Pulmonary artery endothelial cell (primary cell): Measurements from ENCODE around the gene TBC1D16. TPM values are rescaled to one million over a fixed set of nuclear protein-coding genes. Genes with fewer than 3 reads are reported as not detected.

Source experiments
- DNase-seq: peaks from one replicate; pipeline ENCODE4 v3.0.0-alpha.2; 2011; ENCODE audit warnings: low read depth, low spot score
- total RNA-seq: library from RNA; depleted of rRNA; stranded (reverse); fragments of >200 nt; gene quantifications from 2 replicates; pipeline ENCODE4 v1.2.3, GENCODE V29; 2014

Gene TBC1D16
- total RNA-seq, 1 donor from 2014 or later, result 41.1 TPM

- no peak for DNase-seq
Measured at GRCh38 chr17:79989106-79989835, 46.4 kb downstream of the TBC1D16 start.

- DNase-seq, result peak; percentile 51
Measured at GRCh38 chr17:79988185-79988971, 47.3 kb downstream of the TBC1D16 start.

GRCh38 chr17:79987935-79988184, 47.8 kb downstream of the TBC1D16 start:
- no peak for DNase-seq

DNA sequence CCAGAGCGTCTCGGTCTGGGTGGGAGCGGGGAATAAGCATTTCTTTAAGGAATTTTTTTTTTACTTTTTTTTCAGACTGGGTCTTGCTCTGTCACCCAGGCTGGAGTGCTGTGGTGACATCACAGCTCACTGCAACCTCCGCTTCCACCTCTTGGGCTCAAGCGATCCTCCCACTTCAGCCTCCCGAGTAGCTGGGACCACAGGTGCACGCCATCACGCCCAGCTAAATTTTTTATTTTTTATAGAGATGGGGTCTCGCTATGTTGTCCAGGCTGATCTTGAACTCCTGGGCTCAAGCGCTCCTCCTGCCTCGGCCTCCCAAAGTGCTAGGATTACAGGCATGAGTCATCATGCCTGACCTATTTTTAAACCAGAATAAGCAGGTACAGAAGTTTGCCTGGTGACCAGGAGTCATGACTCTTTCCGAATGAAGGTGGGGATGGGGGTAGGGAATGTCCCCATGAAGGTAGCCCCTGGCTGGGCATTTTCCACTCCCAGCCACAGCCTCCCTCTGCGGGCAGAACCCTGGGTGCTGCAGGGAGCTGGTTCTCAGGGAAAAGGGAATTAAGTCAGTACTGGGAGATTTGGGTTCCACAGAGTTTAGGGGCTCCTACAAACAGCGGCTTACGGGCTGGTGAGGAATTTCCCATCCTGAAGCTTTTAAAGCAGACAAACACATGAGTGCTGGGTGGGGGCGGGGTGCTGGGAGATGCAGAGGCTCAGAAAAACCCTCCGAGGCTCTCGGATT, 48.3 kb downstream of the TBC1D16 start:
- DNase-seq, result no peak

GRCh38 chr17:79986411-79987186, 49.1 kb downstream of the TBC1D16 start:
- no peak for DNase-seq

DNA sequence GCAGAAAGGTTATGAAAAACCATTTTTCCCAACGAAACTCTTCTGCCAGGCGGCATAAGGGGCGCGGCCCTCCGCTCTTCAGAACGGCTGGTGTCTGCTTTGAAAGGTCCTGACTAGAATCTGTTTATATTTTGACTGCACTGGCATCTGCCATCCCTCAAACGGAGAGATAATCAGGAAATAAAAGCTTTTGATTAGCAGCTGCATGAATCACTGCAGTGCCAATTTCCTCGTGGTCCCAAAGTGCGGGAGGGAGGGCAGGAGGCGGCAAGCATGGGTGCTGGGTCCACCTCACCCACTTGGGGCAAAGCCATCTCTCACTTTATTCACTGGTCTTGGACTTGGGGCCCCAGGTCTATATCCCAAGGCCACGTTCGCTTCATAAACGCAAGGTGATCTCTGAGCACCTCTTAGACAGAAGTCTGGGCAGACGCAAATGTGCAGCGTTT, 49.7 kb downstream of the TBC1D16 start:
- DNase-seq, result no peak

- DNase-seq, result no peak
Measured at GRCh38 chr17:79985361-79985942, 50.2 kb downstream of the TBC1D16 start.

GRCh38 chr17:79984877-79985276, 50.8 kb downstream of the TBC1D16 start:
- no peak for DNase-seq

- no peak for DNase-seq
Measured at GRCh38 chr17:79984045-79984840, 51.4 kb downstream of the TBC1D16 start.

DNA sequence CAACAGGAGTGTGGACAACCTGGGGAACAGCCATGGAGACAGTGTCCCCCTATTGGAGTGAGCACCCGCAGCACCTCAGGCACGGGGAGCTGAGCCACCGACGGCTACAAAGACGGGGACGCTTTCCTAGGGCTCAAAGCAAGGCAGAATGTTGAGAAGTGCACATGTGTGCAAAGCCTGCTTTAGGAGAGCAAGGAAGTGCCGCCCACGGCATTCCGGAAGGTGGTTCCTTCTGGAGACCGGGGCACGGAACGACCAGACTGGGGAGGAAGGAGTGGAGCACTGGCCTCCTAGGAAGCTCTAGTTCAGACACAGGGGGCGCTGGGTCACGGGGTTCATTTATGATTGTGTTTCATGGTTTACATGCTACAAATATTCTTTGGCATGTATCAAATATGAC, 52.2 kb downstream of the TBC1D16 start:
- DNase-seq, result no peak

- DNase-seq, result no peak
Measured at GRCh38 chr17:79982986-79983385, 52.7 kb downstream of the TBC1D16 start.

GRCh38 chr17:79981661-79982101, 54.0 kb downstream of the TBC1D16 start:
- DNase-seq, result no peak

GRCh38 chr17:79981090-79981489, 54.6 kb downstream of the TBC1D16 start:
- no peak for DNase-seq

DNA sequence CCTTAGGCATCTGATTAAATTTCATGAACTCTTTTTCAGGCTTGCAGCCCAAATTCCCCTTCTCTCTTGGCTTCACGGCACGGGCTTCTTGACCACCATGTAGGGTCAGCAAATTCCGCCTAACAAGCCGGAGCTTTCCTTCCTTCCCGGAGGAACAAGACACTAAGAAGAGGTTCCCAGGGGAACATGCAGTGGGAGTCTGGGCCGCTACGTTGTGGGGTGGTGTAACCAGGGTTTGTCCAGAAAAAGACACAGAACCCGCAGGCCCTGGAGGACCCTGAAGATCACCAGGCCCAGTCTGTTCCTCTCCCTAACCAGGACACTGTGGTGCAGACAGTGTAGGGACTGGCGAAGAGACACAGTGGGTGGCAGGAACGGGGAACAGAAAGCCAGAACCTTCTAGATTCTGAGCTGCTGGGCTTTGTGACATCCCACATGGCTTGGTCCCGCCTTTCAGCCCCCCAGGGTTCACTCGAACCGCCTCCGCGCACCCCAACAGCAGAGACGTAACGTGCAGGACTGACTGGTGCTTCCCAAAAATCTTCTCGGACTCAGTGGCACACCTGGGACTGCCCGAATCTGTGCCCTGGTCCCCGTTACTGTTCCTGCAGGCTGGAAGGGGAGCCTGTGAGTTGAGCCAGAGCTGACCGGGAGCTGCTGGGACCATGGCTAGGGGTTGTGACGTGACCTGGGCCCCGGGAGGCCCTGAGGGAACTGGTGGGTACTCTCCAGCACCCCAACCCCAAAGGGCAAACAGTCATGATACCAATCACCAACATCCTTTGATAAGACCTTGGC, 55.2 kb downstream of the TBC1D16 start:
- no peak for DNase-seq

DNA sequence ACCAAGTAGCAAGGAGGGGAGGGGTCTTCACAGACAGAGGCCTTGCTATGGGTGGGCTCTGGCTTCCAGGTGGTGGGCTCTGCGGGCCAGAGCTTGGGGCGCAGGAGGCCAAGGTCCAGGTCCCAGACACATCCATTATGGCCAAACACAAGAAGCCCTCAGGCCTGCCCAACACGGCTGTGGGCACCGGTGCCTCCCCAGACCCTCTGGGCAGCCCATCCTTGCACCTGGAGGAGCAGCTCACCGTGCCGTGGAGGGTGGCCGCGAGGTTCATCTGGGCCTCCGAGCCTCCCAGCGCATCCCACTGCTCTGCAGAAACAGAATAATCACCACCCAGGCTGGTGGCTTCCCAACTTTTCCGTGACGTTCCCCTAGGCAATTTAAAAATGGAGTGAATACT, 55.9 kb downstream of the TBC1D16 start:
- DNase-seq, result no peak

- DNase-seq, result no peak
Measured at GRCh38 chr17:79979221-79979741, 56.4 kb downstream of the TBC1D16 start.

GRCh38 chr17:79978548-79978855, 57.2 kb downstream of the TBC1D16 start:
- no peak for DNase-seq

DNA sequence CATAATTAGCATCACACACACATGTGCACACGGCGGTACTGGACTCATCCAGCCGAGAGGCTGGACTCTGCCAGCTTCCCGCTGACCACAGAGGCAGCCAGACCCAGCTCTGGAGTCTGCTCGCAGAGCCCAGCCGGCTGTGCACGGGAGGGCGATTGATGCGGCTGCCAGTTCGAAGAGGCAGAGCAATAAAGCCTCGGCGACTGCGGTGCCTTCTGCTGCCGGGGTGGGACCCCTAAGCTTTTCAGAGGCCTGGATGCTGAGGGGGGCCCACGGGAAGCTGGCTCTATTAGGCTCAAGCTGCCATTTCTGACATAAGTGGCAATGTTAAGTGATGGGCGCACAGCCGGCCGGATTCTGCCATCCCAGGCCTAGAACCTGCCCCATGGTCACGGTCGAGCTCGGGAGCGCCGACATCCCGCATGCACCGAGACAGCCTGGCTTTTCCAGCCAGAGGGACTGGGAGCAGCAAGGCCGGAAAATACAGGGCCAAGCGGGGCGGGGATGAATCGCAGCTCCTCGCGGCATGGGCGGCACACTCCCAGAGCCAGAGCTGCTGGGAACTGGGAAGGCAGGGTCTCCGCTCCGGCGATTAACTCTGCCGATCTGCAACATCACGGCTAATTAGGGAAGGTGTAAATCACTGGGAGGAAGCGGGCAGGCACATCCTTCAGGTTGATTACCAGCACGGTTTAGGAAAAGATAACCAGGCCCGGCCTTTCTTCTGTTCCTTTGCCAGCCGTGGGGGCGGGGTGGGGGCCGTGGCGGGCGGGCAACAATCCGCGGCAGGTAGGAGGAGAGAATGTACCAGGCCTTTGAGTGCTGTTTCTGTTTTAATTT, 57.7 kb downstream of the TBC1D16 start:
- DNase-seq, result no peak
